HG03575 (cell line): ENCODE measurements around the gene AK9.
"Not testable (repeated sequence)": the region's sequence is repeated elsewhere in the genome, so short reads cannot be mapped to it uniquely, and the experiment has no call there.

Experiments used
- ATAC-seq: cut with Tn5 transposase; IDR thresholded peaks from one replicate; pipeline ENCODE4 v1.9.1; 2021; ENCODE audit not compliant: unreplicated experiment, insufficient number of reproducible peaks, low FRiP score; ENCODE audit errors: extremely low read depth

The AK9 gene

DNA sequence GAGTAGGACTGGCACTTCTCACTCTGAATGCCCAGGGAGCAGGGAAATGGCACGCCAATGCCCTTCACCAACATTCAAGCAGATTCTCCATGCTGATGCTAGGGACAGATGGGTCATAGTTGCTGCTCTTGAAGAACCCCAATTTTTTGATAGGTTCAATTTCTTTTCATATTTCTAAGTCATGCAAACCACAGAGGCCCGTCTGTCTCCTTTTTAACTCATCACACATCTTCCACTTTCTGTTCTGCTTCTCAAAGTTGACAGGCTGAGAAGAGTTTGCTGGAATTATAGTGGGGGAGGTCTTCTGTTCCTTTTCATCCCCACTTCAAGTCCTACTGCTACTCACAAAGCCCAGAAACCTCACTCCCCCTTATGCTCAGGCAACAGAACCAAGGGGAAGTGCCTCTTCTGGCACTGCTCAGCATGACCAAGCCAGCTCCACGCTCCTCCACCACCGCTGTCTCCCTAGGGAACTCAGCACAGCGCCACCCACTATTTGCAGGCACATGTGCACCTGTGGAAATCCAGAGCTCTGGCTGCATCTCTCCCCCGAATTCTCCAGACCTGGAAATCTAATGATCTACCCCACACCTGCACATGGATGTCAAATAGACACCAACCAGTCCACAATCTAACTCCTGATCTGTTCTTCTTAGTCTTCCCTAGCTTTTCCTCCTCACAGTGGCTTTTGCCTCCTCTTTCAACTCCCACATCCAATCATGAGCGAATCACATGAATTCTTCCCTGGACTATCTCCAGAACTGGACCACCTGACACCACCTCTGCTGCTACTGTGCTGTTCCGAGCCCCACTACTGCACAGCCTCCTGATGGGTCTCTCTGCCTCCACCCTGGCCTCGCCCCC is 218.6 kb downstream of the AK9 start:
- no peak for ATAC-seq

DNA sequence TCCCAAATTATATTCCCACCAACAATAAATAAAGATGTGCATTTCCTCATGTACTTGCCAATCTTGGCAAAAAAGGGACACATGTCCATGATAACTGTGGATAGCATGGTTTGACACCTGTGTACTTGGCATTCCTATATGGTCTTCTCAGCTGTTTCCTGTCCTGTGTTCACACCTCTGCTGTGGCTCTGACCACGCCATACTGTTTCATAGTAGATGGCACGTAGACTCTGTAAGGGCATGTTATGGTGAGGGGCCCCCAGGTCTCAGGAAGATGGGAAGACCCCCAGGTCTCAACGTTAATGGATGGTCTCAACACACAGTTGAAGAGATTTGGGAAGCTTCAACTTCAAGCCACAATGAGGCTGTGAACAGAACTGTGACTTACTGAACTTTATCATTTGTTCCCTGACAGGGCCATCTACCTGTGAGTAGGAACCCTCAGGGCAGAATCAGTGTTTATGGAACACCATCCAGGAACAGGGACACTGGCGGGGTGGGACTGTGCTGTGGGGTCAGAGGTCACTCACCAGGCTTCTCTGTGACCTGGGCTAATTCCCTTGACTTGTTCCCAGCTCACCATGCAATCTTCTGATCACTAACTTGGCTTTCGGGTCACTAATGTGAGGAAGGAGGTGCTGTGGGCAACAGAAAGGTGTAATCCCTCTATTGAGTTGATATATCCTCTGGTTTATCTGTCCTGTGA is 219.7 kb downstream of the AK9 start:
- no peak for ATAC-seq

GRCh38 chr6:109469591-109470189 is 221.3 kb downstream of the AK9 start:
- no peak for ATAC-seq

DNA sequence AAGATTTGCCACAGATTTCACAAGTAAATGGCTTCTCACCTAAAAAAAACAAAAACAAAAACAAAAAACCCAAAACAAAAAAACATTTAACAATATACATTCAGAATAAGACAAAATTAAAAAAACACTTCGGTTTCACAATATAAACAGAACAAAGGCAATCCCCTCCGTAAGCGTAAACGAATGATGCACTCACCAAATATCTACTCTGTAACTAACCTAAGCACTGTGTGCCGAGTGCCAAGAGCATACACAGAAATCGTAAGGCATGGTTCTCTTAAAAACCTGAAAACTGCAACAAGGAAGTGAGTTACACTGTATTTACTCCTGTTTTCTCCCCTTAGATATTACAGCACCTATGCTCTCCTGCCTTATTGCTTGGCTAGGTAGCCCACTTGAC is 223.3 kb downstream of the AK9 start:
- no peak for ATAC-seq

GRCh38 chr6:109466212-109466923 is 224.6 kb downstream of the AK9 start:
- no peak for ATAC-seq

GRCh38 chr6:109465772-109466171 is 225.2 kb downstream of the AK9 start:
- ATAC-seq: no peak

DNA sequence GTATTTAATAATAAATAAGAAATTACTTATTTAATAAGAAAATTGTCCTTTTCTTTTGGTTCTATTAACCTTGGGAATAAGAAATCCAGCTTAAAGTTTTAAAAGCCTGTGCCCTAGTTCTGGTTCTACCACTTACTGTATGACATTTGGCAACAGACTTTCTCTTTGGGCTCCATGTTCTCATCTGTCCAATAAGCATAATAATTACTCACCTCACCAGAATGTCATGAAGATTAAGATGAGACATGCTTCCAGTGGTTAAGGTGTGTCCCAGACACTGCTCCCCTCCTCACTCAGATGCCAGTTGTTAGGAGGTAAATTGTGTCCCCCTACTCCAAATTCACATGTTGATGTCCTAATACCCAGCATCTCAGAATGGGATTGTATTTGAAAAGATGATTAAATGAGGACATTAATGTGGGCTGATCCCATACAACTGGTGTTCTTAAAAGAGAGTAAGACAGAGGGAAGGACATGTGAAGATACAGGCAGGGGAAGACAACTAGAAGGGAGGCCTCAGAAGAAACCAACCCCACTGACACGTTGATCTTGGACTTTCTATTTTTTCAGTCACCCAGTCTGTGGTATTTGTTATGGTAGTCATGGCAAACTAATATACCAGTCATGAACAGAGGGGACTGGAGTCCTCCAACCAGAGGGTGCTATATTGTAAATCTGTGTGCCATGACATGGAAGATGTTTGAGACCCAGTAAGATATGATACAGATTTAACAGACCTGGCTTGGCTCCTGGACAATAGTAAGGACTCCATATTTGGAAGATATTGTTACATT is 229.1 kb downstream of the AK9 start:
- ATAC-seq: no peak

- not testable (repeated sequence) for ATAC-seq
Measured at GRCh38 chr6:109461205-109461604, 229.8 kb downstream of the AK9 start.

DNA sequence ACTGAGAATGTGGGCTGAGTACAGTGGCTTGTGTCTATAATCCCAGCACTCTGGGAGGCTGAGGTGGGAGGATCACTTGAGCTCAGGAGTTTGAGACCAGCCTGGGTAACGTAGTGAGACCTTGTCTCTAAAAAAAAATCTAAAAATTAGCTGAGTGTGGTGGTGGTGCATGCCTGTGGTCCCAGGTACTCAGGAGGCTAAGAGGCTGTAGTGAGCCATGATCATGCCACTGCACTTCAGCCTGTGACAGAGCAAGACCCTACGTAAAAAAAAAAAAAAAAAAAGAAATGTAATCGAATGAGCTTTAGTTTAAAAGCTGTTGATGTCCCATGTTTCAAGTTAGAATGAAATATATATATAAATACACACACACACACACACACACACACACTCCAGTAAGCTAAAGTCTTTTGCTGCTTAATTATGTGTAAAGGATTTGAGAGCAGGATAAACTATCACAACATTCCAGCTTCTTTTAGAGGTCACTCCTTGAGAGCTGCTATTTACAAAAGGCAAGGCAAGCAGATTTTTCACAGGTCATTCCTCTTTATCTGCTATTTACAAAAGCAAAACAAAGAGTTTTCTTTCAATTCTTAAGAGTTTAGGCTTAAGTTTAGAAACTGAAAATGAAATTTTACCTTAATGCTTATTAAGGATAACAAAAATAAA is 230.7 kb downstream of the AK9 start:
- no peak for ATAC-seq

GRCh38 chr6:109458774-109459531 is 232.0 kb downstream of the AK9 start:
- no peak for ATAC-seq

- ATAC-seq: no peak
Measured at GRCh38 chr6:109457562-109457996, 233.4 kb downstream of the AK9 start.

DNA sequence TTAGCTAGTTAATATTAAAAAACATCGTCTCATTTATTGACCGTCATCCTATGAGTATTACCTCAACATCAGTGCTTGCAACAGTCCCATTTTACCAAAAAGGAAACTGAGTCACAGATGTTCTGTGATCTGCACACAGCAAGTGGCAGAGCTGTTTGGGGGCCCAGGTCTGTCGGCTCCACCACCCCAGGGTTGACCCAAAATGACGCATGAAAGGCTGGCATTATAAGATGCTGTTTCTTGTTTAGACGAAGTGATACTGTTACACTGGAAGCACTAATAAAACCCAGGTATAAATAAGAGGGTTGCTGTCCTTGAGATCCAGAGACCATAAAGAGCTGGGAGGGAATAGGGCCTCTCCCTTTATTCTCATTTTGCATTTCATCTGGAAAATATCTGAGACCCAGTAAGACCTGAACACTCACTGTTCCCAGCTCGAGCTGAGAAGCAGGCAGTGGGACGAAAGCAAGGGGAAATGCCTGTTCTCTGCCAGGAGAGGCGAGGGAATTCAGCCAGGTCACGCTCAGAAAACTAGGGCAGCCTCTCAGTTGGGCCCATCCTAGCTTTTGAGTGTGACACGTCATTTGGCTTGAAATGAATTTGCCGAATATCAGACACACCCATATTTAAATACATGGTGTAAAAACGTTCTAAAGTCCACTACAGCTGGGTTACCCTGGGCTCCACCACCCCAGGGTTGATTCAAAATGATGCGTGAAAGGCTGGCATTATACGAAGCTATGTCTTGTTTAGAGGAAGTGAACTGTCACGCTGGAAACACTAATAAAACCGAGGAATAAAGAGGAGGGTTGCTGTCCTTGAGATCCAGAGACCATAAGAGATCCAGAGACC is 234.1 kb downstream of the AK9 start:
- no peak for ATAC-seq

GRCh38 chr6:109456111-109456583 is 234.9 kb downstream of the AK9 start:
- no peak for ATAC-seq

- ATAC-seq: no peak
Measured at GRCh38 chr6:109455437-109456110, 235.4 kb downstream of the AK9 start, which contains the start of gene MICAL1. MICAL1 (minus strand) TSS chr6:109455772; CDS start chr6:109454196, 1,576 bp downstream.

- no peak for ATAC-seq
Measured at GRCh38 chr6:109454496-109455436, 236.2 kb downstream of the AK9 start.
